Liver (tissue), 9 donors: ENCODE measurements around the gene NOX4. TPM values are rescaled to one million over a fixed set of nuclear protein-coding genes. Genes with fewer than 3 reads are reported as not detected.

Experiments
- DNase-seq: peaks from one replicate; pipeline ENCODE4 v3.0.0-alpha.2; 2017; ENCODE audit warnings: low spot score
- H3K27ac ChIP-seq, 2 donors: one replicate each; pipeline ENCODE4 v1.7.0; 2013; ENCODE audit warnings: inconsistent platforms in 2 of 2, low read length in 2 of 2, control low read depth in 1 of 2, low read depth in 1 of 2, mild to moderate bottlenecking in 1 of 2
- H3K27me3 ChIP-seq, 4 donors: one replicate each; pipeline versions ENCODE4 v1.6.1 to v1.7.0; 2013; ENCODE audit warnings: low read length in 3 of 4, inconsistent platforms in 1 of 4, mild to moderate bottlenecking in 1 of 4, moderate library complexity in 1 of 4; ENCODE audit not compliant: control insufficient read depth in 4 of 4, insufficient read depth in 4 of 4
- H3K36me3 ChIP-seq, 4 donors: one replicate each; pipeline versions ENCODE4 v1.6.1 to v1.7.0; 2013; ENCODE audit warnings: low read length in 3 of 4, mild to moderate bottlenecking in 3 of 4, low read depth in 1 of 4, moderate library complexity in 1 of 4; ENCODE audit not compliant: control insufficient read depth in 4 of 4, insufficient read depth in 3 of 4
- H3K4me1 ChIP-seq, 4 donors: one replicate each; pipeline versions ENCODE4 v1.6.1 to v1.7.0; 2013; ENCODE audit warnings: low read length in 3 of 4, mild to moderate bottlenecking in 3 of 4, moderate library complexity in 1 of 4; ENCODE audit not compliant: control insufficient read depth in 4 of 4, insufficient read depth in 4 of 4
- H3K4me3 ChIP-seq, 3 donors: one replicate each; pipeline versions ENCODE4 v1.6.1 to v1.7.0; 2013; ENCODE audit warnings: low read length in 3 of 3, control low read depth in 1 of 3, low read depth in 1 of 3, mild to moderate bottlenecking in 1 of 3
- H3K9ac ChIP-seq, 2 donors: one replicate each; pipeline ENCODE4 v1.7.0; 2013; ENCODE audit warnings: low read length in 2 of 2, mild to moderate bottlenecking in 2 of 2, moderate library complexity in 2 of 2, control low read depth in 1 of 2, low read depth in 1 of 2
- H3K9me3 ChIP-seq, 4 donors: one replicate each; pipeline versions ENCODE4 v1.6.1 to v1.7.0; 2013; ENCODE audit warnings: low read length in 3 of 4; ENCODE audit not compliant: control insufficient read depth in 4 of 4
- ATF3 ChIP-seq: IDR thresholded peaks from 2 replicates; pipeline ENCODE4 v1.6.1; 2016; ENCODE audit warnings: antibody characterized with exemption
- CTCF ChIP-seq: fragments of 150-350 bp; IDR thresholded peaks from 2 replicates; pipeline ENCODE4 v1.5.1; 2017; ENCODE audit warnings: improper control_type of control experiment, low read depth, low read length; ENCODE audit not compliant: missing input control
- EGR1 ChIP-seq, 2 donors: IDR thresholded peaks; 2 replicates each; pipeline ENCODE4 v1.6.1; 2016 to 2018; ENCODE audit warnings: antibody characterized with exemption in 2 of 2, low read depth in 2 of 2
- GABPA ChIP-seq, 2 donors: IDR thresholded peaks in 1 of 2; conservative IDR thresholded peaks in 1 of 2; 2 replicates each; pipeline ENCODE4 v1.6.1; 2016; ENCODE audit warnings: antibody characterized with exemption in 2 of 2, mild to moderate bottlenecking in 1 of 2, moderate library complexity in 1 of 2
- HNF4A ChIP-seq, 2 donors: conservative IDR thresholded peaks; 2 replicates each; pipeline ENCODE4 v1.6.1; 2016; ENCODE audit warnings: antibody characterized with exemption in 2 of 2, mild to moderate bottlenecking in 2 of 2
- HNF4G ChIP-seq: IDR thresholded peaks from 2 replicates; pipeline ENCODE4 v1.6.1; 2016; ENCODE audit warnings: antibody characterized with exemption
- MAX ChIP-seq: IDR thresholded peaks from 2 replicates; pipeline ENCODE4 v1.6.1; 2016; ENCODE audit warnings: antibody characterized with exemption
- NR2F2 ChIP-seq: IDR thresholded peaks from 2 replicates; pipeline ENCODE4 v1.6.1; 2016; ENCODE audit warnings: antibody characterized with exemption
- RAD21 ChIP-seq, 2 donors: IDR thresholded peaks; 2 replicates each; pipeline ENCODE4 v1.6.1; 2016; ENCODE audit warnings: antibody characterized with exemption in 2 of 2, mild to moderate bottlenecking in 2 of 2
- REST ChIP-seq: IDR thresholded peaks from 2 replicates; pipeline ENCODE4 v1.6.1; 2016; ENCODE audit warnings: antibody characterized with exemption, mild to moderate bottlenecking
- RXRA ChIP-seq, 2 donors: IDR thresholded peaks; 2 replicates each; pipeline ENCODE4 v1.6.1; 2017 to 2018; ENCODE audit warnings: antibody characterized with exemption in 2 of 2, mild to moderate bottlenecking in 1 of 2
- SP1 ChIP-seq: IDR thresholded peaks from 2 replicates; pipeline ENCODE4 v1.6.1; 2018; ENCODE audit warnings: antibody characterized with exemption, mild to moderate bottlenecking
- YY1 ChIP-seq: IDR thresholded peaks from 2 replicates; pipeline ENCODE4 v1.6.1; 2016; ENCODE audit warnings: antibody characterized with exemption, mild to moderate bottlenecking
- ZBTB33 ChIP-seq: IDR thresholded peaks from 2 replicates; pipeline ENCODE4 v1.6.1; 2016; ENCODE audit warnings: antibody characterized with exemption
- WGBS: extraction: QIAGEN DNeasy Blood & Tissue Kit; methylation state at CpG from one replicate; pipeline ENCODE4 v1.1.7; 2013; 5-methylcytosine and 5-hydroxymethylcytosine counted together
- polyA plus RNA-seq, 2 donors: library from polyadenylated mRNA; stranded (reverse) in 1 of 2; unstranded in 1 of 2; fragments of 200-250 nt in 1 of 2; fragments of >200 nt in 1 of 2; fragmentation: Nextera tagmentation in 1 of 2; extraction: Ambion mirVana in 1 of 2; gene quantifications; one replicate each; pipeline versions ENCODE4 v1.2.1 to v1.2.3, GENCODE V29; 2013 to 2015
- total RNA-seq, 2 donors: library from RNA; depleted of rRNA; stranded (reverse); fragments of >200 nt; gene quantifications; one replicate each; pipeline ENCODE4 v1.2.3, GENCODE V29; 2014
- donor health status: healthy.
- donor health status: healthy.
- donor health status: healthy.
- donor health status: healthy.
- donor health status: healthy.

NOX4 gene
- total and polyA plus RNA-seq, 4 donors, result 0.07 to 0.29 (median 0.19) TPM; not detected in 1

GRCh38 chr11:89495951-89496350 is 4.8 kb upstream of the NOX4 start (continued):
- no peak for TF ChIP-seq CTCF
- no peak for TF ChIP-seq NR2F2
- no peak for TF ChIP-seq RAD21 (IDR thresholded peaks at IDR 0.05)
- TF ChIP-seq HNF4G, result no peak
- no peak for TF ChIP-seq RXRA (IDR thresholded peaks at IDR 0.05)
- TF ChIP-seq YY1, result no peak

GRCh38 chr11:89493431-89493830 is 2.3 kb upstream of the NOX4 start:
- Histone ChIP-seq H3K27ac (no peak overlapping the region), H3K4me3 (no peak overlapping the region), H3K27me3 (no peaks in the 10 kb centered on the region), H3K9me3 (no peaks in the 10 kb centered on the region), H3K36me3 (no peaks in the 10 kb centered on the region), H3K9ac (no peak overlapping the region), H3K4me1 (peaks cover 0 to 8% (median 6%) of the 10 kb centered on the region in 4 donors)
- no peak for DNase-seq
- TF ChIP-seq RXRA (IDR thresholded peaks at IDR 0.05), result no peak
- no peak for TF ChIP-seq GABPA (IDR thresholded peaks at IDR 0.05 in 1 of 2, conservative IDR thresholded peaks at IDR 0.05 in 1 of 2)
- no peak for TF ChIP-seq YY1
- no peak for TF ChIP-seq NR2F2
- TF ChIP-seq EGR1 (IDR thresholded peaks at IDR 0.05; ENCODE audit: low read depth in 2 of 2), result no peak
- TF ChIP-seq SP1, result no peak
- TF ChIP-seq HNF4A (conservative IDR thresholded peaks at IDR 0.05), result no peak
- no peak for TF ChIP-seq ATF3
- TF ChIP-seq HNF4G, result no peak
- TF ChIP-seq MAX, result no peak
- no peak for TF ChIP-seq ZBTB33
- TF ChIP-seq RAD21 (IDR thresholded peaks at IDR 0.05), result no peak
- 97% methylated on average over 3 of the region's 3 CpGs for WGBS

GRCh38 chr11:89490602-89490980 is 584 bp downstream of the NOX4 start:
- Histone ChIP-seq H3K9me3 (no peaks in the 10 kb centered on the region), H3K4me1 (peaks cover 0 to 8% (median 6%) of the 10 kb centered on the region in 4 donors), H3K4me3 (peak overlapping the region in 2 of 3 donors; percentile 29 to 52), H3K27ac (no peak overlapping the region), H3K36me3 (no peaks in the 10 kb centered on the region), H3K9ac (no peak overlapping the region), H3K27me3 (no peaks in the 10 kb centered on the region)
- 35% methylated on average over 3 of the region's 3 CpGs for whole genome bisulfite sequencing
- TF ChIP-seq NR2F2 (no peak), CTCF (no peak), REST (no peak), YY1 (no peak)
- DNase-seq, result no peak
